Brain microvascular endothelial cell (primary cell): Measurements from ENCODE around the gene YY2.
"Not testable (repeated sequence)": the region's sequence is repeated elsewhere in the genome, so short reads cannot be mapped to it uniquely, and the experiment has no call there.

Source experiments
- DNase-seq: peaks from one replicate; pipeline ENCODE4 v3.0.0-alpha.2; 2020
- H3K27ac ChIP-seq: fragments of 250-450 bp; sonication (Bioruptor Pico); 2 replicates; pipeline ENCODE4 v1.5.1; 2020; ENCODE audit warnings: mild to moderate bottlenecking, moderate library complexity
- H3K27me3 ChIP-seq: fragments of 250-450 bp; sonication (Bioruptor Pico); replicated peaks from 2 replicates; pipeline ENCODE4 v1.5.1; 2020; ENCODE audit warnings: mild to moderate bottlenecking
- H3K36me3 ChIP-seq: fragments of 250-450 bp; sonication (Bioruptor Pico); replicated peaks from 2 replicates; pipeline ENCODE4 v1.5.1; 2020; ENCODE audit warnings: mild to moderate bottlenecking
- H3K4me3 ChIP-seq: 2 replicates; pipeline ENCODE4 v1.5.1; 2011; ENCODE audit warnings: low read depth, mild to moderate bottlenecking, control low read depth, low read length, moderate library complexity
- in situ Hi-C: cut with HindIII; loops from 2 replicates; pipeline ENCODE4 v1.10.0; 2017; ENCODE audit warnings: low sequenced_read_pairs, low pct_ligation_motif_present
- TF ChIP-seq, protein P1 (sequence below): IDR thresholded peaks from 2 replicates; pipeline ENCODE4 v1.5.1; 2011; ENCODE audit warnings: low read depth, mild to moderate bottlenecking, moderate library complexity, low read length, control low read depth, inconsistent platforms; ENCODE audit errors: missing control alignments

The YY2 gene

DNA sequence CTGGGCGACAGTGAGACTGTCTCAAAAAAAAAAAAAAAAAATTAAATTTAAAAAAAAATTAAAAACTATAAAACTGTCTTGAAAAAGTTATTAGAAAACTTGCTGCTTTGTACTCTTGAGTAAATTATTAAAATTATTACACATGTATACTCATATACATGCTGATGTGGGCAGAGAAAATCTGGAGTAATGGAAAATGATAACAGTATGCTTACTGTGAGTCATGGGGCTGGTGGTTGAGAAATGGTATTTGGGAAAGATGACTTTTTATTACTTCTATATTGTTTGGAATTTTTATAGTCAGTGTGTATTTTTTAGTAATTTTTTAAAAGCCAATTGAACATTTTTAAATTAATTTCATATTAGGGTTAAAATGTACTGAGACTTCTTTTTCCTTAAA lies 7.5 kb downstream of the YY2 start:
- in situ Hi-C loops = no loop called here

DNA sequence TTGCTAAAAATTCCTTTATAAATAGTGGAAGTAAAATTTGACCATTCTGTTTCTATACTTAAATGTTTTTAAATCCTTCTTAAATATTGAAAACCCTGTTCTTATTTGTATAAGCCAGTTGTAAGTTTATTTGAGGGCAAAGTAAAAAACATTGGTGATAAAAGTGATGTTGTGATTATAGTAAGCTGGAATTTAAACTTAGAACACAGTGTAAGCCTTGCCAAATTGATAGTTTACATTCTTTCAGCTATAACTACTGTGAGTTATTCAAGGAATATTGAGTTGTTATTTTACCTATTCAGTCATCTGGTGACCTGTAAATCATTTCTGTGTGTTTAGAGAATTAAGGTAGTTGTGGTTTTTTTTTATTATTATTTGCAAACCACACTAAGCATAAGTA lies 9.6 kb downstream of the YY2 start:
- Histone ChIP-seq H3K27ac (no peak overlapping the region), H3K4me3 (no peak overlapping the region), H3K27me3 (no peaks in the 10 kb centered on the region), H3K36me3 (no peaks in the 10 kb centered on the region)
- TF ChIP-seq, protein P1, sequence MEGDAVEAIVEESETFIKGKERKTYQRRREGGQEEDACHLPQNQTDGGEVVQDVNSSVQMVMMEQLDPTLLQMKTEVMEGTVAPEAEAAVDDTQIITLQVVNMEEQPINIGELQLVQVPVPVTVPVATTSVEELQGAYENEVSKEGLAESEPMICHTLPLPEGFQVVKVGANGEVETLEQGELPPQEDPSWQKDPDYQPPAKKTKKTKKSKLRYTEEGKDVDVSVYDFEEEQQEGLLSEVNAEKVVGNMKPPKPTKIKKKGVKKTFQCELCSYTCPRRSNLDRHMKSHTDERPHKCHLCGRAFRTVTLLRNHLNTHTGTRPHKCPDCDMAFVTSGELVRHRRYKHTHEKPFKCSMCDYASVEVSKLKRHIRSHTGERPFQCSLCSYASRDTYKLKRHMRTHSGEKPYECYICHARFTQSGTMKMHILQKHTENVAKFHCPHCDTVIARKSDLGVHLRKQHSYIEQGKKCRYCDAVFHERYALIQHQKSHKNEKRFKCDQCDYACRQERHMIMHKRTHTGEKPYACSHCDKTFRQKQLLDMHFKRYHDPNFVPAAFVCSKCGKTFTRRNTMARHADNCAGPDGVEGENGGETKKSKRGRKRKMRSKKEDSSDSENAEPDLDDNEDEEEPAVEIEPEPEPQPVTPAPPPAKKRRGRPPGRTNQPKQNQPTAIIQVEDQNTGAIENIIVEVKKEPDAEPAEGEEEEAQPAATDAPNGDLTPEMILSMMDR = no peak
- in situ Hi-C loops = no loop called here
- no peak for DNase-seq

More for the DNA sequence above, 7.5 kb downstream of the YY2 start:
- Histone ChIP-seq H3K4me3 (no peak overlapping the region), H3K36me3 (no peaks in the 10 kb centered on the region), H3K27me3 (no peaks in the 10 kb centered on the region), H3K27ac (no peak overlapping the region)
- TF ChIP-seq, protein P1 = no peak
- no peak for DNase-seq

GRCh38 chrX:21870494-21870893 lies 14.7 kb downstream of the YY2 start:
- TF ChIP-seq, protein P1 = no peak
- DNase-seq = no peak
- in situ Hi-C loops = no loop called here
- Histone ChIP-seq H3K27ac (no peak overlapping the region), H3K36me3 (no peaks in the 10 kb centered on the region), H3K4me3 (no peak overlapping the region), H3K27me3 (no peaks in the 10 kb centered on the region)

GRCh38 chrX:21873063-21873775 lies 17.4 kb downstream of the YY2 start:
- no peak overlapping the region for H3K27ac ChIP-seq
- DNase-seq = no peak
- TF ChIP-seq, protein P1 = no peak
- no peak overlapping the region for H3K4me3 ChIP-seq
- no peaks in the 10 kb centered on the region for H3K36me3 ChIP-seq
- H3K27me3 ChIP-seq = no peaks in the 10 kb centered on the region
- in situ Hi-C loops = no loop called here

DNA sequence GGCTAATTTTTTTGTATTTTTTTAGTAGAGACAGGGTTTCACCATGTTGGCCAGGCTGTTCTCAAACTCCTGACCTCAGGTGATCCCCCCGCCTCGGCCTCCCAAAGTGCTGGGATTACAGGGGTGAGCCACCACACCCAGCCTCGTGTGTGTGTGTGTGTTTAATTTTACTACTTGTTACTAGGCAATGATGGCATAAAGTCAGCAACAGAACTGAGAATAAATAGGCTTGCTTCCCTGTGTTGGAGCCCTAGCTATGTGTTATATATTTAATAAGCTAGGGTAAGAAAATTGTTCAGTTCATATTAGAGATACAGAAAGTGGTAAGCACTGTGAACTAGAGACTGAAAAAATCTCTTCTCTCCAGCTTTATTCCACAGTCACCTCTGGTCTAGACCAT lies 18.4 kb downstream of the YY2 start:
- H3K27ac ChIP-seq, DNase-seq: not testable (repeated sequence)

GRCh38 chrX:21875013-21875412 lies 19.2 kb downstream of the YY2 start:
- Histone ChIP-seq H3K36me3 (no peaks in the 10 kb centered on the region), H3K27me3 (no peaks in the 10 kb centered on the region), H3K4me3 (no peak overlapping the region), H3K27ac (no peak overlapping the region)
- TF ChIP-seq, protein P1 = no peak
- DNase-seq = no peak
- in situ Hi-C loops = no loop called here

More for the DNA sequence above, 18.4 kb downstream of the YY2 start:
- H3K36me3 ChIP-seq, H3K27me3 ChIP-seq, H3K4me3 ChIP-seq, in situ Hi-C loops: not testable (repeated sequence)
